MCF 10A (cell line): Measurements from ENCODE around the gene PSMB3. TPM values are rescaled to one million over a fixed set of nuclear protein-coding genes. Genes with fewer than 3 reads are reported as not detected.

Experiments
- BruUV-seq: library from RNA; stranded (reverse); fragments of 400-500 nt; replicated peaks from 2 replicates; lab custom pipeline; 2021; lab: Mats Ljungman, UMichigan
- CTCF ChIA-PET: fragments of 300-600 bp; sonication (Branson Sonifier 250); formaldehyde crosslinking; extraction: SDS; loops from one replicate; lab custom pipeline; 2021; ENCODE audit warnings: antibody characterized with exemption, inconsistent platforms; lab: Yijun Ruan, JAX
- POLR2A ChIA-PET: fragments of 300-600, 350-650 bp; sonication (Branson Sonifier 250); formaldehyde crosslinking; extraction: SDS; loops from one replicate; lab custom pipeline; 2020; ENCODE audit warnings: antibody characterized with exemption, inconsistent platforms; lab: Yijun Ruan, JAX
- DNase-seq: peaks from one replicate; pipeline ENCODE4 v3.0.0-alpha.2; 2018; ENCODE audit not compliant: unreplicated experiment
- H3K27ac Mint-ChIP-seq: one replicate; pipeline ENCODE4 v1.8.0; 2022; ENCODE audit warnings: mild to moderate bottlenecking, low read depth, mixed read lengths; ENCODE audit not compliant: unreplicated experiment
- H3K27me3 Mint-ChIP-seq: one replicate; pipeline ENCODE4 v1.8.0; 2022; ENCODE audit warnings: mixed read lengths; ENCODE audit not compliant: insufficient read depth, unreplicated experiment
- H3K36me3 Mint-ChIP-seq: one replicate; pipeline ENCODE4 v1.8.0; 2022; ENCODE audit warnings: mild to moderate bottlenecking, moderate library complexity, mixed read lengths; ENCODE audit not compliant: insufficient read depth, unreplicated experiment
- H3K4me1 Mint-ChIP-seq: one replicate; pipeline ENCODE4 v1.8.0; 2022; ENCODE audit warnings: mixed read lengths; ENCODE audit not compliant: insufficient read depth, unreplicated experiment
- H3K4me3 Mint-ChIP-seq: one replicate; pipeline ENCODE4 v1.8.0; 2022; ENCODE audit warnings: mild to moderate bottlenecking, moderate library complexity, mixed read lengths; ENCODE audit not compliant: unreplicated experiment
- H3K9me3 Mint-ChIP-seq: one replicate; pipeline ENCODE4 v1.8.0; 2022; ENCODE audit warnings: mixed read lengths; ENCODE audit not compliant: unreplicated experiment
- CTCF ChIP-seq: fragments of 200-600 bp; IDR thresholded peaks from one replicate; pipeline ENCODE4 v1.8.0; 2022; ENCODE audit warnings: antibody characterized with exemption, mild to moderate bottlenecking; ENCODE audit not compliant: unreplicated experiment
- intact Hi-C: fragments of 100-400 bp; cut with micrococcal nuclease; formaldehyde crosslinking; loops from 2 replicates; pipeline ENCODE4 v1.14.1; 2022
- total RNA-seq: library from RNA; stranded (reverse); gene quantifications from 2 replicates; pipeline ENCODE4 v1.2.3, GENCODE V29; 2022

The PSMB3 gene
- total RNA-seq, 1 experiment from 2014 or later, result 145 TPM

DNA sequence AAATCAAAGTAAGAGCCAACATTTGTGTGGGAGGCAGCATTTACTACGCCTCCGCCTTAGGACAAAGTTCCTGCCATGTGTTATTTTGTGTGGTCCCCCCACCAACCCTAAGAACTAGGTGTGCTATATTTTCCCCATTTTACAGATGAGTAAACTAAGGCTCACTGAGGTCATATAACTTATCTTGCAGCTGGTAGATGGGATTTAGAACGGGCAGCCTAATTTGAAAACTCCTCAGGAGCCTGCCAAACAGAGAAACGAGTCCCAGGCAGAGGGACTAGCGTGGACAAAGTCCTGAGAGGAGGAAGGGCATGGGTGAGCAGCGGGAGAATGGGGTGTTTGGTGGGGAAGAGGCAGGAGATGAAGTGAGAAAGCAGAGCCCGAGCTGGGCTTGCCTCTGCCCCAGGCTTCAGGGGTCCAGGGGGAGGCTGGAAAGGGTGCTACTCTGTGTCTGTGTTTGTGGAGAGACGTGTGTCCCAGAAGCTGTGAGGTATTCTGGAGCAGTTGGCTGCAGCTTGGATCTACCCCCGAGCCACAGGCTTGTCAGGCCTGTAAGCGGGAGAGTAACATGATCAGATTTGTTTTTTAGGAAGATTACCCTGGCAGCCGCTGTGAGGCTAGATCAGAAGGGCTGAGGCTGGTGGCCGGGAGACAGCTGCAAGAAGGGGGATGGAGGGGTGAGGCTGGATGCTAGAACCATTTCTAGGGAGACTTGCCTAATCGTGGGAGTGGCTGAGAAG, 42.5 kb upstream of the PSMB3 start:
- H3K4me1 Mint-ChIP-seq, result peaks cover 11% of the 10 kb centered on the region
- intact Hi-C loops, result loop anchor here (10.0 kb wide), 1 partner anchor 45 kb away; the partner anchor contains the start of gene PSMB3
- BruUV-seq, result no TSS peak
- DNase-seq, result no peak
- H3K27me3 Mint-ChIP-seq, result no peaks in the 10 kb centered on the region
- peaks cover 40% of the 10 kb centered on the region for H3K36me3 Mint-ChIP-seq
- CTCF ChIA-PET, result interaction anchor here (0.5 to 1.4 kb wide), 5 partner anchors 19 to 47 kb away, joined by 3 to 5 read pairs (median 4); no protein-coding TSS in a partner anchor
- H3K4me3 Mint-ChIP-seq, result no peak overlapping the region
- TF ChIP-seq CTCF, result no peak
- no peaks in the 10 kb centered on the region for H3K9me3 Mint-ChIP-seq
- H3K27ac Mint-ChIP-seq, result no peak overlapping the region
- POLR2A ChIA-PET, result interaction anchor here (1.1 kb wide), 1 partner anchor 20 kb away, joined by 3 read pairs; the partner anchor contains the start of gene CISD3

GRCh38 chr17:38710604-38710962, 42.0 kb upstream of the PSMB3 start:
- CTCF ChIA-PET, result interaction anchor here (0.8 to 1.4 kb wide), 3 partner anchors 18 to 48 kb away, joined by 3 to 5 read pairs (median 4); no protein-coding TSS in a partner anchor
- Mint-ChIP-seq H3K4me3 (no peak overlapping the region), H3K4me1 (peaks cover 11% of the 10 kb centered on the region), H3K27me3 (no peaks in the 10 kb centered on the region), H3K9me3 (no peaks in the 10 kb centered on the region), H3K36me3 (peaks cover 45% of the 10 kb centered on the region), H3K27ac (no peak overlapping the region)
- intact Hi-C loops, result no loop called here
- no peak for DNase-seq
- no TSS peak for BruUV-seq
- no peak for TF ChIP-seq CTCF
- POLR2A ChIA-PET, result interaction anchor here (1.1 kb wide), 1 partner anchor 20 kb away, joined by 3 read pairs; the partner anchor contains the start of gene CISD3

DNA sequence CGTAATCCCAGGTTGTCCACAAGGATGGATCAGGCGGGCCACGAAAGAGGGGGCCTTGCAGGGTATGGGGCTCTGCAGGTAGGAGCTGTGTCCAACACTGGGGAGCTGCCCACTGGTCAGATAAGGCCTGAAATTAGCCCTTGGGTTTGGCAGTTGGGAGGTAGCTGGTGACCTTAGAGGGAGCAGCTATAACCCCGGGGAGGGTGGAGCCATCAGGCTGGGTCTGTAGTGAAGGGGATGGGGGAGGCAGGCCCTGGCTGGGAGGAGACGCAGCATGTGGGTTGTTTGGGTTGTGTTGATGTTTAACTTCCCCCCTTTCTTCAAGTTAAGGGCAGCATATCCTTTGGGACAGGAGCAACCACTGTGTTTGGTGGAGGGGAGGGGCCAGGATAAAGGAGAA, 41.6 kb upstream of the PSMB3 start:
- peaks cover 11% of the 10 kb centered on the region for H3K4me1 Mint-ChIP-seq
- DNase-seq, result no peak
- intact Hi-C loops, result no loop called here
- peaks cover 49% of the 10 kb centered on the region for H3K36me3 Mint-ChIP-seq
- ChIA-PET CTCF (interaction anchor here (1.4 kb wide), 1 partner anchor 20 kb away, joined by 5 read pairs; no protein-coding TSS in a partner anchor), POLR2A (interaction anchor here (1.1 kb wide), 1 partner anchor 19 kb away, joined by 3 read pairs; the partner anchor contains the start of gene CISD3)
- no peaks in the 10 kb centered on the region for H3K27me3 Mint-ChIP-seq
- no peak overlapping the region for H3K27ac Mint-ChIP-seq
- H3K9me3 Mint-ChIP-seq, result no peaks in the 10 kb centered on the region
- no peak for TF ChIP-seq CTCF
- BruUV-seq, result no TSS peak
- H3K4me3 Mint-ChIP-seq, result no peak overlapping the region

DNA sequence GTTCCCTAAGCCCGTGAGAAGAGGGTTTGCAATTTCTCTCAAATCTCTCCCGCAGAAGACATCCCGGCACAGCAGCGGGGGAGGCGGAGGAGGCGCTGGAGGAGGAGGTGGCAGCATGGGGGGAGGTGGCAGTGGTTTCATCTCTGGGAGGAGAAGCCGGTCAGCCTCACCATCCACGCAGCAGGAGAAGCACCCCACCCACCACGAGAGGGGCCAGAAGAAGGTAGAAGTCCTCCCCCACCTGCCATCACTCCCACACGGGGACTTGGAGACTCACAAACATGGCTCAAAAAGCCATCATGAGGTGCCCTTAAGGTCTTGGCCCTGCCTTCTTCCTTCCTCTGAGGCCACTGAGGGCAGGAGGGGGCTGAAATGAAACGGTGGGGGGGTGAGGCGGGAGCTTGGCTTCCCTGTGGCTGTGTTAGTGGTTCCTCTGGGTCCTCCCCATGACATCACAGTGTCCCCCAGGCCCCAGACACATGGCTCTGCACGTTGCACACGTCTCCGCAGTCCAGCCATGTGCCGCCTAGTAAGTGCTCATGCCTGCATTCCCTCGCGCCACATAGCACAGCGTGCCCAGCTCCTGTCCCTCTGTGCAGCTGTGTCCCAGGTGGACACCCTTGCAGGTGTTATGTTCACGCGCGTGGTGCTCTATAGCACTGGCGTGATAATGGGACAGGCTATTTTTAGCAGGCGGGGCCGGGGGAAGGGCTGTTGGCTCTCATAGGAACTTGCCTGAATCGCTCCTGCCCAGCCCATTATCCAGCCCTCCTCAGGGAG, 40.6 kb upstream of the PSMB3 start:
- no TSS peak for BruUV-seq
- Mint-ChIP-seq H3K4me3 (no peak overlapping the region), H3K36me3 (peaks cover 50% of the 10 kb centered on the region), H3K27ac (no peak overlapping the region), H3K9me3 (no peaks in the 10 kb centered on the region), H3K27me3 (no peaks in the 10 kb centered on the region), H3K4me1 (peaks cover 3% of the 10 kb centered on the region)
- POLR2A ChIA-PET, result no interaction called here
- intact Hi-C loops, result no loop called here
- no peak for DNase-seq
- TF ChIP-seq CTCF, result no peak
- CTCF ChIA-PET, result no interaction called here
